Liver (tissue), 9 donors: ENCODE results near the gene CTRB1. TPM values are rescaled to one million over a fixed set of nuclear protein-coding genes. Genes with fewer than 3 reads are reported as not detected.

Source experiments
- DNase-seq: peaks from one replicate; pipeline ENCODE4 v3.0.0-alpha.2; 2017; ENCODE audit warnings: low spot score
- H3K27ac ChIP-seq, 2 donors: one replicate each; pipeline ENCODE4 v1.7.0; 2013; ENCODE audit warnings: inconsistent platforms in 2 of 2, low read length in 2 of 2, control low read depth in 1 of 2, low read depth in 1 of 2, mild to moderate bottlenecking in 1 of 2
- H3K27me3 ChIP-seq, 4 donors: one replicate each; pipeline versions ENCODE4 v1.6.1 to v1.7.0; 2013; ENCODE audit warnings: low read length in 3 of 4, inconsistent platforms in 1 of 4, mild to moderate bottlenecking in 1 of 4, moderate library complexity in 1 of 4; ENCODE audit not compliant: control insufficient read depth in 4 of 4, insufficient read depth in 4 of 4
- H3K36me3 ChIP-seq, 4 donors: one replicate each; pipeline versions ENCODE4 v1.6.1 to v1.7.0; 2013; ENCODE audit warnings: low read length in 3 of 4, mild to moderate bottlenecking in 3 of 4, low read depth in 1 of 4, moderate library complexity in 1 of 4; ENCODE audit not compliant: control insufficient read depth in 4 of 4, insufficient read depth in 3 of 4
- H3K4me1 ChIP-seq, 4 donors: one replicate each; pipeline versions ENCODE4 v1.6.1 to v1.7.0; 2013; ENCODE audit warnings: low read length in 3 of 4, mild to moderate bottlenecking in 3 of 4, moderate library complexity in 1 of 4; ENCODE audit not compliant: control insufficient read depth in 4 of 4, insufficient read depth in 4 of 4
- H3K4me3 ChIP-seq, 3 donors: one replicate each; pipeline versions ENCODE4 v1.6.1 to v1.7.0; 2013; ENCODE audit warnings: low read length in 3 of 3, control low read depth in 1 of 3, low read depth in 1 of 3, mild to moderate bottlenecking in 1 of 3
- H3K9ac ChIP-seq, 2 donors: one replicate each; pipeline ENCODE4 v1.7.0; 2013; ENCODE audit warnings: low read length in 2 of 2, mild to moderate bottlenecking in 2 of 2, moderate library complexity in 2 of 2, control low read depth in 1 of 2, low read depth in 1 of 2
- H3K9me3 ChIP-seq, 4 donors: one replicate each; pipeline versions ENCODE4 v1.6.1 to v1.7.0; 2013; ENCODE audit warnings: low read length in 3 of 4; ENCODE audit not compliant: control insufficient read depth in 4 of 4
- ATF3 ChIP-seq: IDR thresholded peaks from 2 replicates; pipeline ENCODE4 v1.6.1; 2016; ENCODE audit warnings: antibody characterized with exemption
- EGR1 ChIP-seq, 2 donors: IDR thresholded peaks; 2 replicates each; pipeline ENCODE4 v1.6.1; 2016 to 2018; ENCODE audit warnings: antibody characterized with exemption in 2 of 2, low read depth in 2 of 2
- FOXA1 ChIP-seq: IDR thresholded peaks from 2 replicates; pipeline ENCODE4 v1.6.1; 2016; ENCODE audit warnings: antibody characterized with exemption
- FOXA2 ChIP-seq: IDR thresholded peaks from 2 replicates; pipeline ENCODE4 v1.6.1; 2016; ENCODE audit warnings: antibody characterized with exemption
- GABPA ChIP-seq, 2 donors: IDR thresholded peaks in 1 of 2; conservative IDR thresholded peaks in 1 of 2; 2 replicates each; pipeline ENCODE4 v1.6.1; 2016; ENCODE audit warnings: antibody characterized with exemption in 2 of 2, mild to moderate bottlenecking in 1 of 2, moderate library complexity in 1 of 2
- HNF4A ChIP-seq, 2 donors: conservative IDR thresholded peaks; 2 replicates each; pipeline ENCODE4 v1.6.1; 2016; ENCODE audit warnings: antibody characterized with exemption in 2 of 2, mild to moderate bottlenecking in 2 of 2
- HNF4G ChIP-seq: IDR thresholded peaks from 2 replicates; pipeline ENCODE4 v1.6.1; 2016; ENCODE audit warnings: antibody characterized with exemption
- JUND ChIP-seq, 2 donors: IDR thresholded peaks; 2 replicates each; pipeline ENCODE4 v1.6.1; 2016; ENCODE audit warnings: antibody characterized with exemption in 2 of 2
- NR2F2 ChIP-seq: IDR thresholded peaks from 2 replicates; pipeline ENCODE4 v1.6.1; 2016; ENCODE audit warnings: antibody characterized with exemption
- RAD21 ChIP-seq, 2 donors: IDR thresholded peaks; 2 replicates each; pipeline ENCODE4 v1.6.1; 2016; ENCODE audit warnings: antibody characterized with exemption in 2 of 2, mild to moderate bottlenecking in 2 of 2
- RXRA ChIP-seq, 2 donors: IDR thresholded peaks; 2 replicates each; pipeline ENCODE4 v1.6.1; 2017 to 2018; ENCODE audit warnings: antibody characterized with exemption in 2 of 2, mild to moderate bottlenecking in 1 of 2
- SP1 ChIP-seq: IDR thresholded peaks from 2 replicates; pipeline ENCODE4 v1.6.1; 2018; ENCODE audit warnings: antibody characterized with exemption, mild to moderate bottlenecking
- TAF1 ChIP-seq: conservative IDR thresholded peaks from 2 replicates; pipeline ENCODE4 v1.6.1; 2016; ENCODE audit warnings: antibody characterized with exemption, mild to moderate bottlenecking
- YY1 ChIP-seq: IDR thresholded peaks from 2 replicates; pipeline ENCODE4 v1.6.1; 2016; ENCODE audit warnings: antibody characterized with exemption, mild to moderate bottlenecking
- WGBS: extraction: QIAGEN DNeasy Blood & Tissue Kit; methylation state at CpG from one replicate; pipeline ENCODE4 v1.1.7; 2013; 5-methylcytosine and 5-hydroxymethylcytosine counted together
- polyA plus RNA-seq, 2 donors: library from polyadenylated mRNA; stranded (reverse) in 1 of 2; unstranded in 1 of 2; fragments of 200-250 nt in 1 of 2; fragments of >200 nt in 1 of 2; fragmentation: Nextera tagmentation in 1 of 2; extraction: Ambion mirVana in 1 of 2; gene quantifications; one replicate each; pipeline versions ENCODE4 v1.2.1 to v1.2.3, GENCODE V29; 2013 to 2015
- total RNA-seq, 2 donors: library from RNA; depleted of rRNA; stranded (reverse); fragments of >200 nt; gene quantifications; one replicate each; pipeline ENCODE4 v1.2.3, GENCODE V29; 2014
- TF ChIP-seq, protein P1 (sequence below): fragments of 150-350 bp; IDR thresholded peaks from 2 replicates; pipeline ENCODE4 v1.5.1; 2017; ENCODE audit warnings: improper control_type of control experiment, low read depth, low read length; ENCODE audit not compliant: missing input control
- TF ChIP-seq, protein P2 (sequence below): IDR thresholded peaks from 2 replicates; pipeline ENCODE4 v1.6.1; 2016; ENCODE audit warnings: antibody characterized with exemption
- TF ChIP-seq, protein P3 (sequence below): IDR thresholded peaks from 2 replicates; pipeline ENCODE4 v1.6.1; 2016; ENCODE audit warnings: antibody characterized with exemption
- TF ChIP-seq, protein P4 (sequence below): IDR thresholded peaks from 2 replicates; pipeline ENCODE4 v1.6.1; 2016; ENCODE audit warnings: antibody characterized with exemption, mild to moderate bottlenecking
- donor health status: healthy.
- donor health status: healthy.
- donor health status: healthy.
- donor health status: healthy.
- donor health status: healthy.

CTRB1 gene
- total and polyA plus RNA-seq, 4 donors, result not detected

DNA sequence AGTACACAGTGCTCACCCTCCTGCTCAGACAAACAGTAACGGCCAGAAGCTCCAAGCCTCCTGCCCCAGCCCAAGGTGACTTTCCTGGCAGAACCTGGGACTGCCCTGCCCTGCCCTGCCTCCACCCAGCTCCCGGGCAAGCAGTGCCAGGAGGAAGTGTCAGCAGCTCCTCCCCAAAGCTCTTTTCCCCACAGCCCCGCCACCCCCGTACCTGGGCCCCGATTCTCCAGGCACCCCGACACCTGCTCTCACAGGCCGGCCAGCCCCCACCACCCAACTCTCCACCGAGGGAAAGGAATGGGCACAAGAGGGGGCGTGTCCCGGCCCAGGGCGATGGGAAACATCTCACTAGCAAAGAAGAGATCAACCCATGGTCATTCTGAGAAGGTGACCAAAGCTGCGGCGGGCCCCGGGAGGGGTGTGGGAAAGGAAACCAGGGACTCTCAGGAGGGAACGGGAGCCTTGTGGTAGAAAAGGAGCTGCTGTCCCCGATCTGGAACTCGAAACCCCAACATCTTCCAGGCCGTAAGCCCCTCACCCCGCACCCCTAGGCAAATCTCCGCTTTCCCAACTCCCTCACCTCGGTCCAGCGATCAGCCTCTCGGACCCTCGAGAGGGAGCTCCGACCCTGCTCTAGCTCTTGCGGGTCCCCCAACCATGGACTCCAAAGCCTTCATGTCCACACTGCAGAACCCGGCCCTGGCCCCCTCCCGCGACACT, 31.5 kb downstream of the CTRB1 start:
- no peak for DNase-seq
- no peaks in the 10 kb centered on the region for H3K27me3 ChIP-seq
- H3K4me3 ChIP-seq, result peak overlapping the region; percentile 65 to 88 (median 75)
- H3K9ac ChIP-seq, result peak overlapping the region; percentile 63 to 79
- no peaks in the 10 kb centered on the region for H3K36me3 ChIP-seq
- peak in 1 of 2 donors; percentile 27 for TF ChIP-seq RXRA (IDR thresholded peaks at IDR 0.05)
- TF ChIP-seq FOXA2, result no peak
- TF ChIP-seq SP1, result no peak
- peak; percentile 47 for TF ChIP-seq YY1
- TF ChIP-seq, protein P1, sequence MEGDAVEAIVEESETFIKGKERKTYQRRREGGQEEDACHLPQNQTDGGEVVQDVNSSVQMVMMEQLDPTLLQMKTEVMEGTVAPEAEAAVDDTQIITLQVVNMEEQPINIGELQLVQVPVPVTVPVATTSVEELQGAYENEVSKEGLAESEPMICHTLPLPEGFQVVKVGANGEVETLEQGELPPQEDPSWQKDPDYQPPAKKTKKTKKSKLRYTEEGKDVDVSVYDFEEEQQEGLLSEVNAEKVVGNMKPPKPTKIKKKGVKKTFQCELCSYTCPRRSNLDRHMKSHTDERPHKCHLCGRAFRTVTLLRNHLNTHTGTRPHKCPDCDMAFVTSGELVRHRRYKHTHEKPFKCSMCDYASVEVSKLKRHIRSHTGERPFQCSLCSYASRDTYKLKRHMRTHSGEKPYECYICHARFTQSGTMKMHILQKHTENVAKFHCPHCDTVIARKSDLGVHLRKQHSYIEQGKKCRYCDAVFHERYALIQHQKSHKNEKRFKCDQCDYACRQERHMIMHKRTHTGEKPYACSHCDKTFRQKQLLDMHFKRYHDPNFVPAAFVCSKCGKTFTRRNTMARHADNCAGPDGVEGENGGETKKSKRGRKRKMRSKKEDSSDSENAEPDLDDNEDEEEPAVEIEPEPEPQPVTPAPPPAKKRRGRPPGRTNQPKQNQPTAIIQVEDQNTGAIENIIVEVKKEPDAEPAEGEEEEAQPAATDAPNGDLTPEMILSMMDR, result no peak
- TF ChIP-seq JUND (IDR thresholded peaks at IDR 0.05), result no peak
- TF ChIP-seq RAD21 (IDR thresholded peaks at IDR 0.05), result peak in 1 of 2 donors; percentile 4
- TF ChIP-seq, protein P2, sequence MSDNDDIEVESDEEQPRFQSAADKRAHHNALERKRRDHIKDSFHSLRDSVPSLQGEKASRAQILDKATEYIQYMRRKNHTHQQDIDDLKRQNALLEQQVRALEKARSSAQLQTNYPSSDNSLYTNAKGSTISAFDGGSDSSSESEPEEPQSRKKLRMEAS, result no peak
- TF ChIP-seq TAF1, result no peak
- peak; percentile 20 to 24 for TF ChIP-seq HNF4A (conservative IDR thresholded peaks at IDR 0.05)
- H3K4me1 ChIP-seq, result peaks cover 23 to 83% (median 49%) of the 10 kb centered on the region in 4 donors
- H3K9me3 ChIP-seq, result no peaks in the 10 kb centered on the region
- H3K27ac ChIP-seq, result peak overlapping the region; percentile 86 to 97
- WGBS, result 2% methylated on average over 29 of the region's 29 CpGs

GRCh38 chr16:75250809-75251279, 32.1 kb downstream of the CTRB1 start:
- peak overlapping the region; percentile 65 to 88 (median 75) for H3K4me3 ChIP-seq
- WGBS, result under 1% methylated on average over 59 of the region's 59 CpGs
- peak overlapping the region; percentile 73 to 79 for H3K9ac ChIP-seq
- peak; percentile 65 for DNase-seq
- H3K27me3 ChIP-seq, result no peaks in the 10 kb centered on the region
- no peaks in the 10 kb centered on the region for H3K9me3 ChIP-seq
- TF ChIP-seq HNF4G (no peak), YY1 (no peak), RAD21 (IDR thresholded peaks at IDR 0.05) (no peak), FOXA2 (no peak), TAF1 (no peak), JUND (IDR thresholded peaks at IDR 0.05) (no peak), ATF3 (no peak), RXRA (IDR thresholded peaks at IDR 0.05) (no peak), NR2F2 (no peak), HNF4A (conservative IDR thresholded peaks at IDR 0.05) (no peak), SP1 (no peak), GABPA (IDR thresholded peaks at IDR 0.05 in 1 of 2, conservative IDR thresholded peaks at IDR 0.05 in 1 of 2) (no peak), FOXA1 (no peak), EGR1 (IDR thresholded peaks at IDR 0.05; ENCODE audit: low read depth in 2 of 2) (no peak)
- TF ChIP-seq, protein P3, sequence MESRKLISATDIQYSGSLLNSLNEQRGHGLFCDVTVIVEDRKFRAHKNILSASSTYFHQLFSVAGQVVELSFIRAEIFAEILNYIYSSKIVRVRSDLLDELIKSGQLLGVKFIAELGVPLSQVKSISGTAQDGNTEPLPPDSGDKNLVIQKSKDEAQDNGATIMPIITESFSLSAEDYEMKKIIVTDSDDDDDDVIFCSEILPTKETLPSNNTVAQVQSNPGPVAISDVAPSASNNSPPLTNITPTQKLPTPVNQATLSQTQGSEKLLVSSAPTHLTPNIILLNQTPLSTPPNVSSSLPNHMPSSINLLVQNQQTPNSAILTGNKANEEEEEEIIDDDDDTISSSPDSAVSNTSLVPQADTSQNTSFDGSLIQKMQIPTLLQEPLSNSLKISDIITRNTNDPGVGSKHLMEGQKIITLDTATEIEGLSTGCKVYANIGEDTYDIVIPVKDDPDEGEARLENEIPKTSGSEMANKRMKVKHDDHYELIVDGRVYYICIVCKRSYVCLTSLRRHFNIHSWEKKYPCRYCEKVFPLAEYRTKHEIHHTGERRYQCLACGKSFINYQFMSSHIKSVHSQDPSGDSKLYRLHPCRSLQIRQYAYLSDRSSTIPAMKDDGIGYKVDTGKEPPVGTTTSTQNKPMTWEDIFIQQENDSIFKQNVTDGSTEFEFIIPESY, result no peak
- TF ChIP-seq, protein P1, result no peak
- TF ChIP-seq, protein P2, result no peak
- TF ChIP-seq, protein P4, sequence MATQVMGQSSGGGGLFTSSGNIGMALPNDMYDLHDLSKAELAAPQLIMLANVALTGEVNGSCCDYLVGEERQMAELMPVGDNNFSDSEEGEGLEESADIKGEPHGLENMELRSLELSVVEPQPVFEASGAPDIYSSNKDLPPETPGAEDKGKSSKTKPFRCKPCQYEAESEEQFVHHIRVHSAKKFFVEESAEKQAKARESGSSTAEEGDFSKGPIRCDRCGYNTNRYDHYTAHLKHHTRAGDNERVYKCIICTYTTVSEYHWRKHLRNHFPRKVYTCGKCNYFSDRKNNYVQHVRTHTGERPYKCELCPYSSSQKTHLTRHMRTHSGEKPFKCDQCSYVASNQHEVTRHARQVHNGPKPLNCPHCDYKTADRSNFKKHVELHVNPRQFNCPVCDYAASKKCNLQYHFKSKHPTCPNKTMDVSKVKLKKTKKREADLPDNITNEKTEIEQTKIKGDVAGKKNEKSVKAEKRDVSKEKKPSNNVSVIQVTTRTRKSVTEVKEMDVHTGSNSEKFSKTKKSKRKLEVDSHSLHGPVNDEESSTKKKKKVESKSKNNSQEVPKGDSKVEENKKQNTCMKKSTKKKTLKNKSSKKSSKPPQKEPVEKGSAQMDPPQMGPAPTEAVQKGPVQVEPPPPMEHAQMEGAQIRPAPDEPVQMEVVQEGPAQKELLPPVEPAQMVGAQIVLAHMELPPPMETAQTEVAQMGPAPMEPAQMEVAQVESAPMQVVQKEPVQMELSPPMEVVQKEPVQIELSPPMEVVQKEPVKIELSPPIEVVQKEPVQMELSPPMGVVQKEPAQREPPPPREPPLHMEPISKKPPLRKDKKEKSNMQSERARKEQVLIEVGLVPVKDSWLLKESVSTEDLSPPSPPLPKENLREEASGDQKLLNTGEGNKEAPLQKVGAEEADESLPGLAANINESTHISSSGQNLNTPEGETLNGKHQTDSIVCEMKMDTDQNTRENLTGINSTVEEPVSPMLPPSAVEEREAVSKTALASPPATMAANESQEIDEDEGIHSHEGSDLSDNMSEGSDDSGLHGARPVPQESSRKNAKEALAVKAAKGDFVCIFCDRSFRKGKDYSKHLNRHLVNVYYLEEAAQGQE, result no peak
- peak overlapping the region; percentile 86 to 97 for H3K27ac ChIP-seq
- H3K4me1 ChIP-seq, result peaks cover 18 to 78% (median 47%) of the 10 kb centered on the region in 4 donors
- no peaks in the 10 kb centered on the region for H3K36me3 ChIP-seq
